ENCODE results near the gene KIF21B. TPM values are rescaled to one million over a fixed set of nuclear protein-coding genes. Genes with fewer than 3 reads are reported as not detected.

KIF21B gene
- total RNA-seq, 6 experiments from 2014 or later, result 0.75 to 4.4 (median 1.4) TPM

GRCh38 chr1:200921571-200922110, 101.9 kb downstream of the KIF21B start:
- Histone ChIP-seq H3K27me3 (no peaks in the 10 kb centered on the region), H3K27ac (no peak overlapping the region), H3K9me3 (no peaks in the 10 kb centered on the region), H3K4me3 (no peak overlapping the region), H3K36me3 (no peaks in the 10 kb centered on the region), H3K4me1 (no peaks in the 10 kb centered on the region)
- TF ChIP-seq CTCF (IDR thresholded peaks at IDR 0.05) (no peak), POLR2A (IDR thresholded peaks at IDR 0.05) (no peak)
- DNase-seq, result no peak
- no peak for ATAC-seq
- WGBS (ENCODE audit: insufficient coverage, low coverage, low lambda C conversion rate, missing lambda C conversion rate), result 51% methylated on average over 3 of the region's 9 CpGs
- intact Hi-C loops (cut with DNase I), result no loop called here

Small RNA genes lying within 50 kb of the gene (small RNA-seq; reads per million reads assigned to genes)
- 0 reads per million in 2 experiments for gene RNU6-704P

Other genes starting within 250 kb of the KIF21B start
- not detected for gene GPR25, start 150.7 kb downstream of the KIF21B start, total RNA-seq
- under 1 TPM; 0.29 to 0.55 (median 0.41) TPM for gene INAVA, start 128.8 kb downstream of the KIF21B start, total RNA-seq
- gene CACNA1S, start 88.7 kb upstream of the KIF21B start, total RNA-seq, result under 1 TPM in 1 of 6 experiments, not detected in 5; 0.12 TPM
- not detected for gene ASCL5, start 103.5 kb upstream of the KIF21B start, total RNA-seq
- gene TMEM9, start 130.8 kb upstream of the KIF21B start, total RNA-seq, result 10 to 100 TPM; 27.0 to 47.4 (median 35.6) TPM
- gene IGFN1, start 167.1 kb upstream of the KIF21B start, total RNA-seq, result under 1 TPM in 3 of 6 experiments, not detected in 3; 0.02 to 0.18 (median 0.12) TPM

Data from right lobe of liver (tissue), 6 donors.